ENCODE data around the gene NQO2. TPM values are rescaled to one million over a fixed set of nuclear protein-coding genes. Genes with fewer than 3 reads are reported as not detected.

NQO2 gene
- total RNA-seq, 1 donor from 2014 or later = 21.5 TPM

- no peak for DNase-seq (ENCODE audit: low read depth, low spot score)
- Mint-ChIP-seq H3K36me3 (ENCODE audit: low read depth) (no peaks in the 10 kb centered on the region), H3K4me3 (no peak overlapping the region), H3K27me3 (ENCODE audit: low read depth) (peaks cover 7% of the 10 kb centered on the region), H3K4me1 (peaks cover 10% of the 10 kb centered on the region), H3K27ac (ENCODE audit: unreplicated experiment) (no peak overlapping the region), H3K9me3 (no peaks in the 10 kb centered on the region)
- TF ChIP-seq, protein P1, sequence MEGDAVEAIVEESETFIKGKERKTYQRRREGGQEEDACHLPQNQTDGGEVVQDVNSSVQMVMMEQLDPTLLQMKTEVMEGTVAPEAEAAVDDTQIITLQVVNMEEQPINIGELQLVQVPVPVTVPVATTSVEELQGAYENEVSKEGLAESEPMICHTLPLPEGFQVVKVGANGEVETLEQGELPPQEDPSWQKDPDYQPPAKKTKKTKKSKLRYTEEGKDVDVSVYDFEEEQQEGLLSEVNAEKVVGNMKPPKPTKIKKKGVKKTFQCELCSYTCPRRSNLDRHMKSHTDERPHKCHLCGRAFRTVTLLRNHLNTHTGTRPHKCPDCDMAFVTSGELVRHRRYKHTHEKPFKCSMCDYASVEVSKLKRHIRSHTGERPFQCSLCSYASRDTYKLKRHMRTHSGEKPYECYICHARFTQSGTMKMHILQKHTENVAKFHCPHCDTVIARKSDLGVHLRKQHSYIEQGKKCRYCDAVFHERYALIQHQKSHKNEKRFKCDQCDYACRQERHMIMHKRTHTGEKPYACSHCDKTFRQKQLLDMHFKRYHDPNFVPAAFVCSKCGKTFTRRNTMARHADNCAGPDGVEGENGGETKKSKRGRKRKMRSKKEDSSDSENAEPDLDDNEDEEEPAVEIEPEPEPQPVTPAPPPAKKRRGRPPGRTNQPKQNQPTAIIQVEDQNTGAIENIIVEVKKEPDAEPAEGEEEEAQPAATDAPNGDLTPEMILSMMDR (conservative IDR thresholded peaks at IDR 0.05) = no peak
These were observed 38.8 kb upstream of the NQO2 start for GRCh38 chr6:2960935-2961334.

DNA sequence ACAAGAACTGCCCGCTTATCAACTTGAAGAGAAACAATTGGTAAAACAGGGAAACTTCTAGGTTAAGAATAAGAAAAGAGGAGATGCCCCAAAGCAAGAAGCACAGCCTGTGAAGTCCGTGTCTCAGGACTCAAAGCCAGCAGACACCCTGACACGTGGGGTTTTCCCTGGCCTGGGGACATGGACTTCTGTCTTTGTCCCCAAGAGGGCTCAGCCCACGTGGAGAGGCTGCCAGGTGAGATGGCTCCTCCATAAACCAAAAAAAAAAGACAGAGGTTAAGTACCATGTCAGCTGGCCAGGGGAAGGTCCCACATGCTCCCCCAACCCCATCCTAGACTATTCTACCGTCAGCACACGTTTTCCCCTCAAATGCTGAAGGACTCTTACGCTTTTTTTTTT is 38.2 kb upstream of the NQO2 start:
- Mint-ChIP-seq H3K9me3 (no peaks in the 10 kb centered on the region), H3K27ac (ENCODE audit: unreplicated experiment) (no peak overlapping the region), H3K4me1 (peaks cover 10% of the 10 kb centered on the region), H3K4me3 (no peak overlapping the region), H3K27me3 (ENCODE audit: low read depth) (peaks cover 10% of the 10 kb centered on the region), H3K36me3 (ENCODE audit: low read depth) (no peaks in the 10 kb centered on the region)
- TF ChIP-seq, protein P1 (conservative IDR thresholded peaks at IDR 0.05) = no peak
- no peak for DNase-seq (ENCODE audit: low read depth, low spot score)

DNA sequence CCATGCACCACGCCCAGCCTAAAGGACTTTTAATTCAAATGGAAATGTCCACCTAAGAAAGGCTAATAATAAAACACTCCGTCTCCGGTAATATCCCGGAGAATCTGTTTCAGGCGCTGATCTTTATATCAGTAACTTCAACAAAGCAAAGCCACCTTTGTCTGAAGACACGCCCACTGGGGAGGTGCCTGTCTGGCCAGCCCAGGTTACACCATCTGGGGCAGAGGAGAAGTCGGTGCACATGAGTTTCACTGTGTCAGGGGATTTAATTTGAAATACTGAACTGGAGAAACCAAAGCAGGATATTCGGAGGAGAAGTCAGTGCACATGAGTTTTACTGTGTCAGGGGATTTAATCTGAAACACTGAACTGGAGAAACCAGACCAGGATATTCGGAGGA is 37.7 kb upstream of the NQO2 start:
- TF ChIP-seq, protein P1 (conservative IDR thresholded peaks at IDR 0.05) = no peak
- DNase-seq (ENCODE audit: low read depth, low spot score) = no peak
- Mint-ChIP-seq H3K36me3 (ENCODE audit: low read depth) (no peaks in the 10 kb centered on the region), H3K27ac (ENCODE audit: unreplicated experiment) (no peak overlapping the region), H3K9me3 (no peaks in the 10 kb centered on the region), H3K27me3 (ENCODE audit: low read depth) (peaks cover 10% of the 10 kb centered on the region), H3K4me1 (peaks cover 8% of the 10 kb centered on the region), H3K4me3 (no peak overlapping the region)

- no peaks in the 10 kb centered on the region for H3K9me3 Mint-ChIP-seq
- no peak overlapping the region for H3K4me3 Mint-ChIP-seq
- H3K27ac Mint-ChIP-seq (ENCODE audit: unreplicated experiment) = no peak overlapping the region
- TF ChIP-seq, protein P1 (conservative IDR thresholded peaks at IDR 0.05) = no peak
- peaks cover 2% of the 10 kb centered on the region for H3K4me1 Mint-ChIP-seq
- H3K27me3 Mint-ChIP-seq (ENCODE audit: low read depth) = peaks cover 16% of the 10 kb centered on the region
- no peak for DNase-seq (ENCODE audit: low read depth, low spot score)
- H3K36me3 Mint-ChIP-seq (ENCODE audit: low read depth) = no peaks in the 10 kb centered on the region
These were observed 37.1 kb upstream of the NQO2 start for GRCh38 chr6:2962636-2963035.

DNA sequence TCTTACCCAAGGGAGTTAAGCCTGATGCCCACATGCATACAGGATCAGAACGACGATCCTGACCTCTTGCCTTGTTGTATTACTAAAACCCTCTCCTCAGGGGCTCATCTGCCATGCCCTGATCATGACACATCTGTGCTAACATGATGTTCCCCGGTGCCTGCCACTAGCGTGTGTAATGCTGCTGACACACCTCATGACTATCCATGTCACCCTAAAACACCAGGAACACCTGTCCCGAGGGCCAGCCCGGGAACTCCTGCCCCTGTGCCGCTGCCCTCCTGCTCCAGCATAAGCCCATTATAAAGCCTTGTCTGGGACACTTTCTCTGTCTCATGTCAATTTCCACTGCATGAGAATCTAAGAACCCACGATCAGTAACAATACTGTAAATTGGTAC is 35.9 kb upstream of the NQO2 start:
- no peak overlapping the region for H3K4me3 Mint-ChIP-seq

More for the DNA sequence above, 35.9 kb upstream of the NQO2 start:
- no peak for DNase-seq (ENCODE audit: low read depth, low spot score)
- no peaks in the 10 kb centered on the region for H3K4me1 Mint-ChIP-seq
- no peaks in the 10 kb centered on the region for H3K36me3 Mint-ChIP-seq (ENCODE audit: low read depth)
- TF ChIP-seq, protein P1 (conservative IDR thresholded peaks at IDR 0.05) = no peak
- H3K9me3 Mint-ChIP-seq = no peaks in the 10 kb centered on the region
- H3K27ac Mint-ChIP-seq (ENCODE audit: unreplicated experiment) = no peak overlapping the region
- H3K27me3 Mint-ChIP-seq (ENCODE audit: low read depth) = peaks cover 20% of the 10 kb centered on the region

Measured in neural crest cell (in vitro differentiated cells).